Cardiac muscle cell (in vitro differentiated cells and primary cell): ENCODE data around the gene NDUFA1. TPM values are rescaled to one million over a fixed set of nuclear protein-coding genes. Genes with fewer than 3 reads are reported as not detected.
A peak's percentile ranks its signal among the peaks of the same experiment; 100 is the strongest.

Experiments used
- DNase-seq, 2 donors: peaks; one replicate each; pipeline versions ENCODE4 v3.0.0 to v3.0.0-alpha.2; 2010 to 2017; ENCODE audit warnings: low read depth in 1 of 2, low spot score in 1 of 2
- H3K27ac ChIP-seq: fragments of 200-600 bp; sonication (generic); 2 replicates; pipeline ENCODE4 v1.5.1; 2016
- H3K27me3 ChIP-seq: fragments of 200-600 bp; sonication (generic); 2 replicates; pipeline ENCODE4 v1.6.0; 2016; ENCODE audit warnings: control low read depth
- H3K36me3 ChIP-seq: fragments of 200-600 bp; sonication (generic); 2 replicates; pipeline ENCODE4 v1.5.1; 2016; ENCODE audit warnings: control low read depth
- H3K4me1 ChIP-seq: fragments of 200-600 bp; sonication (generic); 2 replicates; pipeline ENCODE4 v1.8.1; 2017; ENCODE audit warnings: low read depth, mild to moderate bottlenecking, mixed run types
- H3K4me3 ChIP-seq: fragments of 200-600 bp; sonication (generic); 2 replicates; pipeline ENCODE4 v1.5.1; 2016; ENCODE audit warnings: mild to moderate bottlenecking
- H3K9me3 ChIP-seq: fragments of 200-600 bp; sonication (generic); 2 replicates; pipeline ENCODE4 v1.5.1; 2017; ENCODE audit warnings: low read depth, mild to moderate bottlenecking, control low read depth
- polyA plus RNA-seq: library from polyadenylated mRNA; unstranded; fragments of >200 nt; fragmentation: Nextera tagmentation; extraction: Ambion mirVana; gene quantifications from 2 replicates; pipeline ENCODE4 v1.2.1, GENCODE V29; 2016
- total RNA-seq: library from RNA; depleted of rRNA; stranded (reverse); fragments of >200 nt; gene quantifications from 2 replicates; pipeline ENCODE4 v1.2.3, GENCODE V29; 2016
- TF ChIP-seq, protein P1 (sequence below): IDR thresholded peaks from 2 replicates; pipeline ENCODE4 v1.5.1; 2012; ENCODE audit warnings: low read depth, mild to moderate bottlenecking, low read length

Gene NDUFA1
- total and polyA plus RNA-seq, 2 experiments from 2014 or later: 38.3 to 587 TPM

DNA sequence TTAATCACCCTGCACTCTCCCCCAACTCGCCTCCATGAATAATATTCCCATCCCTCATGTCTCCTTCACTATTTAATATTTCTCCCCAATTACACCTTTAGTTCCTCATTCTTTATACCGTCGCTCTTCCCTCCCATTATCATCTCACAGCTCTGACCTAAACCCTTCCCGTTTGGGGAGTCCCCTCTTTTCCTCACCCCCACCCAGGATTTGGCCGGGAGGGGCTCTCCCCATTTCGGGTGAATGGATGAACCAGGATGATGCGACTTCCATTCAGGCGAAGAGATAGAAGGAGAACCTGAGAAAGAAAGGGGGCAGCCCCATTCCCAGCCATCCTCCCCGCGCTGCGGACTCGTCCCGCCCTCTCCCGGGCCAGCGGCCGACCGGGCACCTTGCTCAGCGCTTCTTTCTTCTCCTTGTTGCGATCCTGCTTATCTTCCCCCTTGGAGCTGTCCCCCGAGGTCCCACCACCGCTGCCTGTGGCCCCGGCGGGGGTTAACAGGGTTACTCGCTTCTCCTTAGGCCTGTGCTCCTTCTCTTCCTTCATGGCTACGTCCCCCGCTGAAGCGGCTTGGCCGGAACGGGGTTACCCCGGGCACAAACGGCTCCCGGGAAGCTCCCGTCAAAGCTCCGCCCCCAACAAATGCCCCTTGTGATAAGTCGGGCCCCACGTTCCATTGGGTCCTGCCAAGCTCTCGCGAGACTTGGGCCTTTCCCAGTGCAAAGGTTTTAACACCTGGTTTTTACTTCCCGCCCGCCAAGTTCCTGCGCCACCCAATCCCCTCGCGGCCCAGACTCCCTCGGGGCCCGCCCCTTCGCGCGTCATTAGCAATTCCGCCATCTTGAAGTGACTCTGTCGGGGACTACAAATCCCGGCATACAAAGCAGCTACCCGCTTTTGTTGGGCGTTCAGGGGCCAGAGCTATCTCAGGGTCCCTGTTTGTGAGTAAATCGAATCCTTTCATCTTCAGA lies 19.0 kb upstream of the NDUFA1 start, which contains the start of gene UPF3B:
TSS of gene UPF3B (minus strand) at position 582 of the 972 bp plus-strand sequence. CDS start at position 547, 35 bp downstream.
- TF ChIP-seq, protein P1, sequence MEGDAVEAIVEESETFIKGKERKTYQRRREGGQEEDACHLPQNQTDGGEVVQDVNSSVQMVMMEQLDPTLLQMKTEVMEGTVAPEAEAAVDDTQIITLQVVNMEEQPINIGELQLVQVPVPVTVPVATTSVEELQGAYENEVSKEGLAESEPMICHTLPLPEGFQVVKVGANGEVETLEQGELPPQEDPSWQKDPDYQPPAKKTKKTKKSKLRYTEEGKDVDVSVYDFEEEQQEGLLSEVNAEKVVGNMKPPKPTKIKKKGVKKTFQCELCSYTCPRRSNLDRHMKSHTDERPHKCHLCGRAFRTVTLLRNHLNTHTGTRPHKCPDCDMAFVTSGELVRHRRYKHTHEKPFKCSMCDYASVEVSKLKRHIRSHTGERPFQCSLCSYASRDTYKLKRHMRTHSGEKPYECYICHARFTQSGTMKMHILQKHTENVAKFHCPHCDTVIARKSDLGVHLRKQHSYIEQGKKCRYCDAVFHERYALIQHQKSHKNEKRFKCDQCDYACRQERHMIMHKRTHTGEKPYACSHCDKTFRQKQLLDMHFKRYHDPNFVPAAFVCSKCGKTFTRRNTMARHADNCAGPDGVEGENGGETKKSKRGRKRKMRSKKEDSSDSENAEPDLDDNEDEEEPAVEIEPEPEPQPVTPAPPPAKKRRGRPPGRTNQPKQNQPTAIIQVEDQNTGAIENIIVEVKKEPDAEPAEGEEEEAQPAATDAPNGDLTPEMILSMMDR: no peak
- DNase-seq: peak; percentile 97 to 98
- Histone ChIP-seq H3K36me3 (peaks cover 8% of the 10 kb centered on the region), H3K27ac (peak within 1 kb of the TSS; percentile 92), H3K4me3 (peak within 1 kb of the TSS; percentile 81), H3K27me3 (no peaks in the 10 kb centered on the region), H3K9me3 (no peaks in the 10 kb centered on the region), H3K4me1 (peaks cover 3% of the 10 kb centered on the region)

DNA sequence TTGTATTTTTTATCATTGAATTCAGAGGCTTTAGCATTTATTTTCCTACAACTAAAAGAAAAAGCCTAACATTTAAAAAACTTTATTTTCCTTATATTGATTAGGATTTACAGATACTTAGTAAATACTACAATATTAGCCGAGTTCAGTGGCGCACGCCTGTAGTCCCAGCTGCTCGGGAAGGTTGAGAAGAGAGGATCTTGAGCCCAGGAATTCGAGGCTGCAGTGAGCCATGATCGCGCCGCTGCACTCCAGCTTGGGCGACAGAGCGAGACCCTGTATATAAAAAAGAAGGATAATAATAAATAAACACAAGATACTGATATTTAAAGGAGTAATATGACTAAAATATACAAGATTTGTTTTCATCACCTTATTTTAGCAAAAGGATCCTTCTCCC lies 18.2 kb upstream of the NDUFA1 start:
- TF ChIP-seq, protein P1: no peak
- peak overlapping the region; percentile 31 for H3K27ac ChIP-seq
- peak overlapping the region; percentile 17 for H3K4me3 ChIP-seq
- no peaks in the 10 kb centered on the region for H3K27me3 ChIP-seq
- DNase-seq: peak in 1 of 2 donors; percentile 8
- peaks cover 8% of the 10 kb centered on the region for H3K36me3 ChIP-seq
- peaks cover 3% of the 10 kb centered on the region for H3K4me1 ChIP-seq
- H3K9me3 ChIP-seq: no peaks in the 10 kb centered on the region

DNA sequence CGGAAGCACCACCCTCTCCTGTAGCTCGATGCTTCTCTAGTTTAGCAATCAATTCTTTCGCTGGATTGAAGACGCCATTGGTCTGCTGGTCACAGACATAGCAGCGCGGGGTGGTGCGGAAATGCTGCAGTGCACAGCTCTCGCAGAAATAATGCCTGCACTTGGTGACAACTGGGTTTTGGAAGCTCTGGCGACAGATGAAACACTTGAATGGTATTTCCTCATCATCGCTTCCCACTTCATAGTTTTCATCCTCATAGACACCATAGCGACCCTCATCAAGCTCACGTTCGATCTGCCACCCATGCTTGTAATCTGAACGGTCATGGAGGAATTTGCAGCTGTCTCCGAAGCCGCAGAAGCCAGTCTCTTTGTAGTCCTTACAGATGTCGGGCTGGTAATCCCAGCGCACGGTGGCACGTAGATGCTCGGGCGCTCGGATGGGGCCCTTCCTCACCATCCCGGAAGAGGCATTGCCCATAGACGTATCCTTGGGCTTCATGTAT lies 953 bp upstream of the NDUFA1 start:
- Histone ChIP-seq H3K9me3 (no peaks in the 10 kb centered on the region), H3K27me3 (no peaks in the 10 kb centered on the region), H3K4me1 (no peaks in the 10 kb centered on the region), H3K36me3 (no peaks in the 10 kb centered on the region), H3K27ac (peak overlapping the region; percentile 97), H3K4me3 (peak overlapping the region; percentile 53)
- TF ChIP-seq, protein P1: no peak
- peak; percentile 16 to 41 for DNase-seq

DNA sequence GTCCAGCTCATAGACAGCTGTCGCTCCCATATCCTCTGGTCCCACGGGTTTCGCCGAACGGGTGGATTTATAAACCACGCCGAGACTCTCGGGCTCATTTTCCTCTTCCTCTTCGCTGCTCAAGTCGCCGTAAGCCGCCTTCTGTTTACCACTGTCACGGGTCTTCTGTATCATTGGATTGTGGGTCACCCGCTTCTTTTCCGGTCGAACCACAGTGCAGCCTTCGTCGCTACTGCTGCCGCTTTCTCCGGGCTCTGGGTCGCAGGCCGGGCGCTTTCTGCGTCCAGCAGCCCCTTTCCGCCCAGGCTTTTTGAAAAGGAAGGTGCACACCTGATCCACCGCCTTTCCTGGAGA lies 410 bp upstream of the NDUFA1 start:
- TF ChIP-seq, protein P1: no peak
- Histone ChIP-seq H3K4me3 (peak overlapping the region; percentile 53), H3K9me3 (no peaks in the 10 kb centered on the region), H3K4me1 (no peaks in the 10 kb centered on the region), H3K27me3 (no peaks in the 10 kb centered on the region), H3K27ac (peak overlapping the region; percentile 97), H3K36me3 (no peaks in the 10 kb centered on the region)
- no peak for DNase-seq

DNA sequence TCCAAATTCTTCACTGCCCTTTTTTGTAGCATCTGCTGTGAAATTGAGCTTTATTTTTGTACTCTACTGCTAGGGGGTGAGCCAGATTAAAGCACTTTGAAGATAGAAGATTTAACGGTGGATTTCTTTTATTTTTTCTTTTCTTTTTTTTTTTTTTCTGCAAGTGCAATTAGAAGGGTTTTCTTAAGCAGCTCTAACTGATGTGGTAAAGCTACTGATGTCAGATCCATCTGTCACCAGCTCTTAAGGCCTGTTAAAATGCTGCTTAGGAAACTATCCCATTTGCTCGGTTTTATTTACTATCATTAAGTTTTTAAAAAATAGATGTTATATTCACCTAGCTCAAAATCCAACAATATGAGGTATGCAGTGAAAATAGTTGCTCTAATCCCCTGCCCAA lies 7.1 kb downstream of the NDUFA1 start:
- no peaks in the 10 kb centered on the region for H3K36me3 ChIP-seq
- no peaks in the 10 kb centered on the region for H3K9me3 ChIP-seq
- TF ChIP-seq, protein P1: no peak

More for the DNA sequence above, 7.1 kb downstream of the NDUFA1 start:
- no peak for DNase-seq
- Histone ChIP-seq H3K27ac (no peak overlapping the region), H3K27me3 (no peaks in the 10 kb centered on the region), H3K4me3 (no peak overlapping the region), H3K4me1 (no peaks in the 10 kb centered on the region)
